T-helper 1 cell (primary cell): ENCODE results near the gene RPA1.

Experiments used
- DNase-seq, 5 donors: peaks; one replicate each; pipeline ENCODE4 v3.0.0-alpha.2; 2012 to 2020

The RPA1 gene

GRCh38 chr17:1912146-1912545 is 82.3 kb downstream of the RPA1 start:
- no peak for DNase-seq

GRCh38 chr17:1913702-1914101 is 83.9 kb downstream of the RPA1 start:
- no peak for DNase-seq

GRCh38 chr17:1914661-1915083 is 84.9 kb downstream of the RPA1 start:
- DNase-seq: no peak

- no peak for DNase-seq
Measured at GRCh38 chr17:1915889-1916288, 86.1 kb downstream of the RPA1 start.

- DNase-seq: no peak
Measured at GRCh38 chr17:1916316-1916715, 86.5 kb downstream of the RPA1 start.

GRCh38 chr17:1916963-1917715 is 87.3 kb downstream of the RPA1 start:
- DNase-seq: no peak

- DNase-seq: no peak
Measured at GRCh38 chr17:1918346-1919162, 88.7 kb downstream of the RPA1 start.

- DNase-seq: no peak
Measured at GRCh38 chr17:1919201-1919600, 89.4 kb downstream of the RPA1 start.

- DNase-seq: no peak
Measured at GRCh38 chr17:1920948-1921351, 91.1 kb downstream of the RPA1 start.

GRCh38 chr17:1928976-1929375 is 99.2 kb downstream of the RPA1 start:
- DNase-seq: no peak

GRCh38 chr17:1930337-1930645 is 100.5 kb downstream of the RPA1 start:
- DNase-seq: no peak

- no peak for DNase-seq
Measured at GRCh38 chr17:1931844-1932579, 102.2 kb downstream of the RPA1 start.

- DNase-seq: no peak
Measured at GRCh38 chr17:1933875-1934715, 104.3 kb downstream of the RPA1 start.

GRCh38 chr17:1934901-1935300 is 105.1 kb downstream of the RPA1 start:
- no peak for DNase-seq

GRCh38 chr17:1936766-1937165 is 107.0 kb downstream of the RPA1 start:
- no peak for DNase-seq

- no peak for DNase-seq
Measured at GRCh38 chr17:1937461-1937860, 107.7 kb downstream of the RPA1 start.

- DNase-seq: no peak
Measured at GRCh38 chr17:1939981-1940809, 110.4 kb downstream of the RPA1 start.

- no peak for DNase-seq
Measured at GRCh38 chr17:1940810-1941185, 111.0 kb downstream of the RPA1 start.

- DNase-seq: no peak
Measured at GRCh38 chr17:1941272-1942065, 111.7 kb downstream of the RPA1 start.

- DNase-seq: no peak
Measured at GRCh38 chr17:1942066-1942365, 112.2 kb downstream of the RPA1 start.
